Measurements from ENCODE around the gene FHIT.

Gene FHIT

DNA sequence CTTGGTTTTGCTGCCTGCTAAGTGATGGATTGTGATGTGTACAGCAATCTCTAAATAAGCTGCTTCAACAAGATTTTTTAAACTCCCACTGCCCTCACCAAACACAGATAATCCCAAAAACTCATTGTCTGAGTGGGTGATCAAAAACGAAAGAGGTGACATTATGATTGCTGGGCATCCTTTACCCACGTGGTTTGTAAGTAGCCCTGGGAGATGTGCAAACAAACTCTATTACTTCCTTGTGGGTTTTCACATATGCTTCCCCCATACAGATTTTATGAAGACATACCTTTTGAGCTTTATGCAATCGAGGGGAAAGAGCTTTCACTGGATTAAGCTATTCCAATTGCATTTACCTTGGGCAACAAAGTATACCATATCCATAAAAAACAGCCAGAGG is 1000.4 kb downstream of the FHIT start:
- no peak for TF ChIP-seq YY1 (IDR thresholded peaks at IDR 0.05; ENCODE audit: insufficient read depth, insufficient read length)
- Histone ChIP-seq H3K4me3 (ENCODE audit: insufficient read length, low read depth) (no peak overlapping the region), H3K9me3 (ENCODE audit: insufficient read depth, low read length) (no peaks in the 10 kb centered on the region), H3K4me1 (ENCODE audit: insufficient read depth, insufficient read length) (no peaks in the 10 kb centered on the region), H3K9ac (ENCODE audit: insufficient read length, low read depth) (no peak overlapping the region), H3K27me3 (ENCODE audit: insufficient read depth, insufficient read length) (no peaks in the 10 kb centered on the region), H3K36me3 (ENCODE audit: insufficient read depth, insufficient read length, low read length) (no peaks in the 10 kb centered on the region)
- DNase-seq (ENCODE audit: low read depth, low spot score): no peak

DNA sequence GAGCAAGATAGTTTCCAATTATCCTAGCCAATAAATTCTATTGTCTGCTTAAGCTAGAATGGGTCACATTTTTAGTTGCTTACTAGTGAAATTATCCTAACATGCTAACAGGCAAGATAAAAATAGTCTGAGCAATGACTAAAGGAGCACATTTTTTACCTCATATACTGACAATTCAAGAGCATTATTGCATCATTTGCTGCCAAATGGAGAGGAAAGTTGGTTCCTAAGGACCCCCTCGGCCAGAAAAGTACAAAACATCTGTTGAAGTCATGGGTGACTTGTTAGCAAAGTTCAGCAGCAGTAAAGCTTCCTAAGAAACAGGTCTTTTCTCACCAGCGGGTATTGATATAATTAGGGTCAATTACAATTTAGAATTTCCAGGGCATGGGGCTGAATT is 1001.0 kb downstream of the FHIT start:
- H3K27me3 ChIP-seq (ENCODE audit: insufficient read depth, insufficient read length): no peaks in the 10 kb centered on the region
- H3K36me3 ChIP-seq (ENCODE audit: insufficient read depth, insufficient read length, low read length): no peaks in the 10 kb centered on the region
- H3K4me3 ChIP-seq (ENCODE audit: insufficient read length, low read depth): no peak overlapping the region
- DNase-seq (ENCODE audit: low read depth, low spot score): no peak
- no peaks in the 10 kb centered on the region for H3K9me3 ChIP-seq (ENCODE audit: insufficient read depth, low read length)
- TF ChIP-seq YY1 (IDR thresholded peaks at IDR 0.05; ENCODE audit: insufficient read depth, insufficient read length) (no peak), SUZ12 (IDR thresholded peaks at IDR 0.05; ENCODE audit: extremely low read depth, insufficient read depth, insufficient read length) (no peak), ZNF274 (IDR thresholded peaks at IDR 0.05; ENCODE audit: low read depth, low read length) (no peak)
- H3K9ac ChIP-seq (ENCODE audit: insufficient read length, low read depth): no peak overlapping the region
- H3K4me1 ChIP-seq (ENCODE audit: insufficient read depth, insufficient read length): no peaks in the 10 kb centered on the region

DNA sequence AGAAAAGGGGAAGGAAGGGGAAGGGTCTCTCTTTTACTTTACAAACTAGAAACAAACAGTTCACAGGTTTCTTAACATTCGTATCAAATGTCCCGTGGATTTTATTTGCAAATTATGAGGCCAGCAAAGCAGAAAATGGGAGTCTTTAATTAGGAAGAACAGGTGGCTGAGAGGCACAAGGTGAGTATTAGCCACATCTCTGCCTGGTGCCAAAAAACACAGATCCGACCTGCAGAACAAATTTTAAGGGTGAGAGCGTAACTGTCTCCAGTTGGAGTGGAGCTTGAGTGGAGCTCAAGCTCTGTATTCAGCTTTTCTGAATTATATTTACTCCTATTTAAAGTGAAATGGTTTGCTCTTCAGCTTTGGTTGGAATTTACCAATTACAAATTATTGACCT is 1004.9 kb downstream of the FHIT start:
- TF ChIP-seq ZNF274 (IDR thresholded peaks at IDR 0.05; ENCODE audit: low read depth, low read length) (no peak), YY1 (IDR thresholded peaks at IDR 0.05; ENCODE audit: insufficient read depth, insufficient read length) (no peak), SUZ12 (IDR thresholded peaks at IDR 0.05; ENCODE audit: extremely low read depth, insufficient read depth, insufficient read length) (no peak)
- no peak overlapping the region for H3K4me3 ChIP-seq (ENCODE audit: insufficient read length, low read depth)
- no peaks in the 10 kb centered on the region for H3K9me3 ChIP-seq (ENCODE audit: insufficient read depth, low read length)
- no peaks in the 10 kb centered on the region for H3K36me3 ChIP-seq (ENCODE audit: insufficient read depth, insufficient read length, low read length)
- no peak overlapping the region for H3K9ac ChIP-seq (ENCODE audit: insufficient read length, low read depth)
- H3K27me3 ChIP-seq (ENCODE audit: insufficient read depth, insufficient read length): no peaks in the 10 kb centered on the region
- no peak for DNase-seq (ENCODE audit: low read depth, low spot score)
- no peaks in the 10 kb centered on the region for H3K4me1 ChIP-seq (ENCODE audit: insufficient read depth, insufficient read length)

DNA sequence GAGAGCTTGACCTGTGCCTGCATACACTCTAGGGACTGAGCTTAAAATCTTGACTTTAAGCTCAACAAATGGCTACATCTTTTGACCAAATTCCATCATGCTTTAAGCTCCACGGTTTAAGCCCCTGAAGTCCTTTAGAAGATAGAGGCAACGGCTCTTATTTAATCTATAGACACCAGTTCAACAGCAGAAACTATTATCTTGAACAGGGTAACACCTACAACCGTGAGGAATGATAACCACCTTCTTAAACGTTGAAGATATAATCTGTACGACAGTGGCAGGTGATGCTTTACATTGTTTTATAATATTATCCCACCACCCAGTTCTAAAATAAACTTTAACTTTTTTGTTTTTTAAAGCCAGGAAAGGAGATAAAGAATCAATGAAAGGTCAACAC is 1007.8 kb downstream of the FHIT start:
- H3K9ac ChIP-seq (ENCODE audit: insufficient read length, low read depth): no peak overlapping the region
- DNase-seq (ENCODE audit: low read depth, low spot score): no peak

DNA sequence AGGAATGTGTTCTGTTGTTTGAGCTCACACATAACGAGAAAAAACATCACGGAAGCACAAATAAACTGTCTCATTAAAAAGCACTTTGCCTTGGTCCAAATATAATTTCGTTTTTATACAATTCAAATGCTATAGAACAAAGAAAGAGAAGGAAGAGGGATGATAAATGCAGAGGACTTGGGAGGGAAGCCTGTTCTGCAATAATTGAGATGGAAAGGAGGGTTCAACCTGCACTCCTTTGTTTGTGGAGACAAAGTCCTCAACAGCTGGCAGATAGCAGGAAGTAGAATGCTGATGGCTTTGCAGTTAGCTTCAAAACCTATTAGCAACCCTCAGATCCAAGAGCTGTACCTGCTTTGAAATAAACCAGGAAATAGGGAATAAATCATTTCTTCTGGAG is 1010.8 kb downstream of the FHIT start:
- Histone ChIP-seq H3K9me3 (ENCODE audit: insufficient read depth, low read length) (no peaks in the 10 kb centered on the region), H3K4me3 (ENCODE audit: insufficient read length, low read depth) (no peak overlapping the region), H3K27me3 (ENCODE audit: insufficient read depth, insufficient read length) (no peaks in the 10 kb centered on the region), H3K9ac (ENCODE audit: insufficient read length, low read depth) (no peak overlapping the region), H3K36me3 (ENCODE audit: insufficient read depth, insufficient read length, low read length) (no peaks in the 10 kb centered on the region), H3K4me1 (ENCODE audit: insufficient read depth, insufficient read length) (no peaks in the 10 kb centered on the region)
- TF ChIP-seq YY1 (IDR thresholded peaks at IDR 0.05; ENCODE audit: insufficient read depth, insufficient read length): no peak
- TF ChIP-seq ZNF274 (IDR thresholded peaks at IDR 0.05; ENCODE audit: low read depth, low read length): no peak
- no peak for TF ChIP-seq SUZ12 (IDR thresholded peaks at IDR 0.05; ENCODE audit: extremely low read depth, insufficient read depth, insufficient read length)
- DNase-seq (ENCODE audit: low read depth, low spot score): peak; percentile 13

More for the DNA sequence above, 1007.8 kb downstream of the FHIT start:
- no peaks in the 10 kb centered on the region for H3K27me3 ChIP-seq (ENCODE audit: insufficient read depth, insufficient read length)
- H3K4me3 ChIP-seq (ENCODE audit: insufficient read length, low read depth): no peak overlapping the region
- TF ChIP-seq SUZ12 (IDR thresholded peaks at IDR 0.05; ENCODE audit: extremely low read depth, insufficient read depth, insufficient read length): no peak
- no peak for TF ChIP-seq YY1 (IDR thresholded peaks at IDR 0.05; ENCODE audit: insufficient read depth, insufficient read length)
- no peak for TF ChIP-seq ZNF274 (IDR thresholded peaks at IDR 0.05; ENCODE audit: low read depth, low read length)
- H3K36me3 ChIP-seq (ENCODE audit: insufficient read depth, insufficient read length, low read length): no peaks in the 10 kb centered on the region
- no peaks in the 10 kb centered on the region for H3K9me3 ChIP-seq (ENCODE audit: insufficient read depth, low read length)
- no peaks in the 10 kb centered on the region for H3K4me1 ChIP-seq (ENCODE audit: insufficient read depth, insufficient read length)

DNA sequence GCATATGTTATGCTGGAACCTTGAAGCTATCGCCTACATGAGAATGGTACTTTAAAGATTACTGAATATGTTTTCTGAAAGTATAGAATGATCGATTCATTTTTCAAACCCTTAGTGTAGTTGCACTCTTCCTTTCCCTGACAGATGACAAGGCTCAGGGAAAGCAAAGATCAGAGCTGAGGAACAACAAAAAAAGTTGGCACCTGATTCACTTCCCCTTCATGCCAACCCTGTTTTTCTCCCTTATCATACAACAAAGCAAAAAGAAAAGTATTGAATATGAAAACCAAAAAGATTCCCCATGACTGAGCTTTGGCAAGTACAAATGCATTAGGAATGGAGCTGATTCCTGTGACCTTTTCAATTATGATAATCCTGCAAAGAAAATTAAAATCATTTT is 1012.7 kb downstream of the FHIT start:
- no peak overlapping the region for H3K4me3 ChIP-seq (ENCODE audit: insufficient read length, low read depth)
- DNase-seq (ENCODE audit: low read depth, low spot score): no peak
- no peaks in the 10 kb centered on the region for H3K36me3 ChIP-seq (ENCODE audit: insufficient read depth, insufficient read length, low read length)
- TF ChIP-seq SUZ12 (IDR thresholded peaks at IDR 0.05; ENCODE audit: extremely low read depth, insufficient read depth, insufficient read length) (no peak), YY1 (IDR thresholded peaks at IDR 0.05; ENCODE audit: insufficient read depth, insufficient read length) (no peak), ZNF274 (IDR thresholded peaks at IDR 0.05; ENCODE audit: low read depth, low read length) (no peak)
- H3K4me1 ChIP-seq (ENCODE audit: insufficient read depth, insufficient read length): no peaks in the 10 kb centered on the region
- H3K27me3 ChIP-seq (ENCODE audit: insufficient read depth, insufficient read length): no peaks in the 10 kb centered on the region
- H3K9me3 ChIP-seq (ENCODE audit: insufficient read depth, low read length): no peaks in the 10 kb centered on the region; the same call in 1 of the 2 replicates
- no peak overlapping the region for H3K9ac ChIP-seq (ENCODE audit: insufficient read length, low read depth)

DNA sequence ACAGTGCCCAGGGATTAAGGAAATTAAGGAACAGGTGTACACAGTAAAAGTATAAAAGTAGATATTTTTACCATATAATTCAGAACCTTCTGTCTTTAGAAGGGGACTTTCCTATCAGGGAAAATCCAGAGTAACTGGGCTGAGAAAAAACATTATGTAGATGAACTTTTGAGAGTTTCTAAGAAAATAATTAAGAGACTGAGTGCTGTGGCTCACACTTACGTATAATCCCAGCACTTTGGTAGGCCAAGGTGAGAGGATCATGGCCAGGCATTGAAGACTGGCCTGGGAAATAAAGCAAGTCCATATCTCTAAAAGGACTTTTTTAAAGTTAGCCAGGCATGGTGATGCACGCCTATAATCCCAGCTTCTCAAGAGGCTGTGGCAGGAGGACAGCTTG is 1021.8 kb downstream of the FHIT start:
- Histone ChIP-seq H3K9ac (ENCODE audit: insufficient read length, low read depth) (no peak overlapping the region), H3K4me3 (ENCODE audit: insufficient read length, low read depth) (no peak overlapping the region), H3K36me3 (ENCODE audit: insufficient read depth, insufficient read length, low read length) (no peaks in the 10 kb centered on the region), H3K4me1 (ENCODE audit: insufficient read depth, insufficient read length) (no peaks in the 10 kb centered on the region), H3K9me3 (ENCODE audit: insufficient read depth, low read length) (no peaks in the 10 kb centered on the region; the same call in 1 of the 2 replicates), H3K27me3 (ENCODE audit: insufficient read depth, insufficient read length) (no peaks in the 10 kb centered on the region)
- no peak for DNase-seq (ENCODE audit: low read depth, low spot score)
- TF ChIP-seq SUZ12 (IDR thresholded peaks at IDR 0.05; ENCODE audit: extremely low read depth, insufficient read depth, insufficient read length): no peak
- no peak for TF ChIP-seq ZNF274 (IDR thresholded peaks at IDR 0.05; ENCODE audit: low read depth, low read length)
- TF ChIP-seq YY1 (IDR thresholded peaks at IDR 0.05; ENCODE audit: insufficient read depth, insufficient read length): no peak

DNA sequence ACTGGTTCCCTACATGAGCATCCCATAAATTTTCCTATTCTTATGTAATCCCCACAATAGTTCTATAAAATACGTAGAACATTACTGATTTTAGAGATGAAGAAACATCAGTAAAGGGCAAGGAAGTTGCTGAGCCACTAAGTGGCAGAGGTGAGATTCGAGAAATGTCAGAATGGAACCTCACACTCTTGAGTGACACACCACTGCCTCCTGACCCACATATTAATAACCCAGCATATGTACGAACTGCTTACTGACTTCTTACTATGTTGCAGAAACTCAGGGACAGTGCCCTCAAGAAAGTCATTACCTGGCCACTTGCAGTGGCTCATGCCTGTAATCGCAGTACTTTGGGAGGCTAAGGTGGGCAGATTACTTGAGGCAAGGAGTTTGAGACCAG is 1022.4 kb downstream of the FHIT start:
- Histone ChIP-seq H3K36me3 (ENCODE audit: insufficient read depth, insufficient read length, low read length) (no peaks in the 10 kb centered on the region), H3K9me3 (ENCODE audit: insufficient read depth, low read length) (no peaks in the 10 kb centered on the region; the same call in 1 of the 2 replicates), H3K4me3 (ENCODE audit: insufficient read length, low read depth) (no peak overlapping the region), H3K4me1 (ENCODE audit: insufficient read depth, insufficient read length) (no peaks in the 10 kb centered on the region), H3K9ac (ENCODE audit: insufficient read length, low read depth) (no peak overlapping the region), H3K27me3 (ENCODE audit: insufficient read depth, insufficient read length) (no peaks in the 10 kb centered on the region)
- DNase-seq (ENCODE audit: low read depth, low spot score): no peak
- no peak for TF ChIP-seq SUZ12 (IDR thresholded peaks at IDR 0.05; ENCODE audit: extremely low read depth, insufficient read depth, insufficient read length)
